HG02759 (cell line): ENCODE data around the gene PHC3.
A peak's percentile ranks its signal among the peaks of the same experiment; 100 is the strongest.
"Not testable (repeated sequence)": the region's sequence is repeated elsewhere in the genome, so short reads cannot be mapped to it uniquely, and the experiment has no call there.

Experiments used
- ATAC-seq: cut with Tn5 transposase; IDR thresholded peaks from one replicate; pipeline ENCODE4 v1.9.1; 2021; ENCODE audit warnings: mild to moderate bottlenecking, moderate library complexity; ENCODE audit not compliant: unreplicated experiment

The PHC3 gene, protein sequence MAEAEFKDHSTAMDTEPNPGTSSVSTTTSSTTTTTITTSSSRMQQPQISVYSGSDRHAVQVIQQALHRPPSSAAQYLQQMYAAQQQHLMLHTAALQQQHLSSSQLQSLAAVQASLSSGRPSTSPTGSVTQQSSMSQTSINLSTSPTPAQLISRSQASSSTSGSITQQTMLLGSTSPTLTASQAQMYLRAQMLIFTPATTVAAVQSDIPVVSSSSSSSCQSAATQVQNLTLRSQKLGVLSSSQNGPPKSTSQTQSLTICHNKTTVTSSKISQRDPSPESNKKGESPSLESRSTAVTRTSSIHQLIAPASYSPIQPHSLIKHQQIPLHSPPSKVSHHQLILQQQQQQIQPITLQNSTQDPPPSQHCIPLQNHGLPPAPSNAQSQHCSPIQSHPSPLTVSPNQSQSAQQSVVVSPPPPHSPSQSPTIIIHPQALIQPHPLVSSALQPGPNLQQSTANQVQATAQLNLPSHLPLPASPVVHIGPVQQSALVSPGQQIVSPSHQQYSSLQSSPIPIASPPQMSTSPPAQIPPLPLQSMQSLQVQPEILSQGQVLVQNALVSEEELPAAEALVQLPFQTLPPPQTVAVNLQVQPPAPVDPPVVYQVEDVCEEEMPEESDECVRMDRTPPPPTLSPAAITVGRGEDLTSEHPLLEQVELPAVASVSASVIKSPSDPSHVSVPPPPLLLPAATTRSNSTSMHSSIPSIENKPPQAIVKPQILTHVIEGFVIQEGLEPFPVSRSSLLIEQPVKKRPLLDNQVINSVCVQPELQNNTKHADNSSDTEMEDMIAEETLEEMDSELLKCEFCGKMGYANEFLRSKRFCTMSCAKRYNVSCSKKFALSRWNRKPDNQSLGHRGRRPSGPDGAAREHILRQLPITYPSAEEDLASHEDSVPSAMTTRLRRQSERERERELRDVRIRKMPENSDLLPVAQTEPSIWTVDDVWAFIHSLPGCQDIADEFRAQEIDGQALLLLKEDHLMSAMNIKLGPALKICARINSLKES

DNA sequence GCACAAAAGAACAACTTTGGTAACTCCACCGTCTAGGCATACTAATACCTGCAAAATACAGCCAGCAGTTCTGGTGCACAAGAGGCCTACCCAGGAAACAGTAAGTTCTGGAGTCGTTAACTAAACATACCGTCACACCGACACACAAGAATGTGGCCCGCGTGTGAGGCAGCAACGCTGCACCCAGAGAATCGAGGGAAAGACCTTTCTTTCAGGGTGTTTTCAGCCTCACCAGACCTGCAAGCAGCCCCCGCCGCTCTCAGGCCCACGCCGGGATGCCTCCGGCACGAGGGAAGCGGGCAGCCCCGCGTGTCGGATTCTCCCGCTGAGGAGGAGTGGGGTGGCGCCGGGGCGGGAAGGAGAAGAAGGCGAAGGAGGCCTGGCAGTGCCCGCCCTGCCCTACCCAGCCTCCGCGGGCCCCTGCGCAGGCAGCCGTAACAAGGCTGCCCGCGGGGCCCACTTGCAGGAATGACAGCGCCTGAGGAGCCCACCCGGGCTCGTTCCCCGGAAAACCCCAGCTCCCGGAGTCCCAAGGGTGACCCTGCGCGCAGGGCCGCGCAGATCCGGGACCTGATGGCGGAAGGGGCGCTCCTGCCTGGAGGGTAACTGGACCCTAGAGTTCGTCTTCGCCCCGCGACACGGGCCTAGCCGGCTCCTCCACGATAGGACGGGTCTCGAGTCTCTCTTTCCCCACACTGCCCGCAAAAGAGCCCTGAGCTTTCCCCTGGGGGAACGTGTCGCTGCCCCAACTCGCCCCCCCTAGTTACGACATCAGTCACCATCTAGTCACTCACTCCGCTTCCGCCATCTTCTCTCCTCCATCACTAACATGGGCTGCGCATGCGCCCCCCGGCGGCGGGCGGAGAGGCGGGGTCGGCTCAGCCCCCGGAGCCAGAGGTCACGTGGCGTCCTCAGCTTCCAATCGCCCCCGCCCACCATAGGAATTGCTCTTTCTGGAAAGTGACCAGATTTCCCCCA lies at the start of gene PHC3:
PHC3 (minus strand) TSS at position 826 of the 978 bp plus-strand sequence; CDS start at position 808, 18 bp downstream.
- peak; percentile 85 for ATAC-seq

DNA sequence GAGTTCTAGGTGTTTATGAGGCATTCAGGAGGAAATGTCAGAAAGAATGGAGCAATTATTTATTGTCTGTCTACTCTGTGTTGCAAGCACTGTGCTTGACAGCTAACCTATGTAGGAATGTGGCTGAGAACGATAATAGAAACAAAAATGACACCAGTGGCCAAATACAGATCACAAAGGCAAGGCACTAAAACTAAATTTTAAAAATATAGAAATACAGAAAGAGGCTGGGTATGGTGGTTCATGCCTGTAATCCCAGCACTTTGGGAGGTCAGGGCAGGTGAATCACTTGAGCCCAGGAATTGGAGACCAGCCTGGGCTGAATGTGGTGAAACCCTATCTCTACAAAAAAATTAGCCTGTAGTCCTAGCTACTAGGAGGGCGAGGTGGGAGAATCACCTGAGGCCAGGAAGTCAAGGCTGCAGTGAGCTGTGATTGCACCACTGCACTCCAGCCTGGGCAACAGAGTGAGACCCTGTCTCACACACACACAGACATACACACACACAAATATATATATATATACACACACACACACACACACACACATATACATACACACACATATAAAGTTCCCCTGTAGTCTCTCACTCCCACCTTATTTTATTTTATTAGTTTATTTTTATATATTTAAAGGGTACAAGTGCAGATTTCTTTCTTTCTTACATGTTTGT lies 46.7 kb upstream of the PHC3 start:
- ATAC-seq, result no peak

DNA sequence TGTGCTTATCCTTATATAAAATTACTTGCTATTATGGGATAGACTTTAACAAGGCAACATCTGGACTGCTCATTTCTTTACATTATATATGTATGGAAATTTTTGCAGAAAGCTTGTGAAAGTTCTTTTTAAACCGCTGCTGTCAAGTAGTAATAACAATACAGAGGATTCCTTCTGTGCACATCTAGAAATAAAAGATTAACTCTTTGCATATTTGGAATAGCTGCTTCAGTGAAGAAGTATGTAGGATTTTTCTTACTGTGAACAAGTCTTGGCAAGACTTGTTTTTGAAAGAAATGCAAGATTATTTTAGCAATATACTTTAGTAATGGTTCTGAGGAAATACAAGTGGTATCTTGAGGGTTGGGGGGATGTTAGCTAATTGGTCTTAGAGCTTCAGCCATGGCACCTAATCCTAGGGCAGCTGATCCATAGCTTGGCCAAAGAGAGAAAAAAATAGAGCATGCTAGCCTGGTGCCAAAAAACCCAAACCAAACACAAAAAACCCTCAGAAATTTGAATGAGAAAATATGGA lies 45.0 kb upstream of the PHC3 start:
- ATAC-seq, result no peak

DNA sequence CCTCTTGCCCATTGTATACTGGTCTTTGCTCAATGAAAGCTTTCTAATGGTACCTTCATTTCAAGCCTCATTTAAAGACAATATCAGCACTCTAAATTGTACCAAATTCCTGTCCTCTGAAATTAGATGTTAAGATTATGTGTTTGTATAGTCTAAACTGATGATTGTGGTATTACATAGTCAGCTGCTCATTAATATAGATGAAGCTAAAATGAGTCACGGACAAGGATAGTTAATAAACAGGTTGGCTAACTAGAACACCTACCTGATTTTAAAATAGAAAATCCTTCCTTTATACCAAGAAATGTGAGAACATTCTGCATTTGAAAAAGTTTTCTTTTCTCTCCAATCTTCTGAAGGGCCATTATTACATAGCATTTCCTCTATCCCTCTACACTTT lies 43.6 kb upstream of the PHC3 start:
- ATAC-seq, result no peak

DNA sequence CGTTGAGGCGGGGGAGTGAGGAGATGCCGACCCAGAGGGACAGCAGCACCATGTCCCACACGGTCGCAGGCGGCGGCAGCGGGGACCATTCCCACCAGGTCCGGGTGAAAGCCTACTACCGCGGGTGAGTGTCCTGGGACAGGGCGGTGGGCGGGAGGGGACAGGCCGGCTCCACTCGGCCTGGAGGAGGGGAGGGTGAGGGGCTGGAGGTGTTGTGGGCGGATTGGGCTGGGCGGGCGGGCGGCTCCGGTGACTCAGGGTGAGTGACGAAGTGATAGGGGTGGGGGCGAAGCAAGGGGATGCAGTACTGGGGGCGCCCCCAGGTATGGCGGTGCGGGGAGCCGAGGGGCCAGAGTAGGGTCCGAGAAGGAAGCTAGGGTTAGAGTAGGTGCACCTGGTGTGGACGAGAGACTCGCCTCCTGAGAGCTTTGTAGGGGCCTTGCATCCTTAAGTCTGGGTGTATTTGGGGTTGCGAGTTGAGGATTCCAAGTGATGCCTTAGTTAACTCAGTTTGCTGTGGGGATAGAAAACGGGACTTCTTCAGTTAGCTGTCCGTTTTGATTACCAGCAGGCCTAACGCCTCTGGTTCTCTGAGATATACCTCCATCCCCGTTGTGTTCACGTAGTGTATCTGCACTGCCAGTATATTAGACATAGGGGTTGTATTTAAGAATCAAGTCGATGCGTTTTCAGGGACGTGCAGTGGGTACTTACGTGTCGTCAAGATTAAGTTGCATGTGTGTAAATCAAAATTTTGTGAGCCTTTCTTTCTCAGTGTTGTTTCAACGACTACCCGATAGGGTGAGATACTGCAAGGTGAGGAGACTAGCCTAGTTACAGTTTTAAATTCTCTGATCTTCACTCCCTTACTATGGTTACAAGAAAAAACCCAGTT lies 41.4 kb upstream of the PHC3 start:
- peak; percentile 44 for ATAC-seq

DNA sequence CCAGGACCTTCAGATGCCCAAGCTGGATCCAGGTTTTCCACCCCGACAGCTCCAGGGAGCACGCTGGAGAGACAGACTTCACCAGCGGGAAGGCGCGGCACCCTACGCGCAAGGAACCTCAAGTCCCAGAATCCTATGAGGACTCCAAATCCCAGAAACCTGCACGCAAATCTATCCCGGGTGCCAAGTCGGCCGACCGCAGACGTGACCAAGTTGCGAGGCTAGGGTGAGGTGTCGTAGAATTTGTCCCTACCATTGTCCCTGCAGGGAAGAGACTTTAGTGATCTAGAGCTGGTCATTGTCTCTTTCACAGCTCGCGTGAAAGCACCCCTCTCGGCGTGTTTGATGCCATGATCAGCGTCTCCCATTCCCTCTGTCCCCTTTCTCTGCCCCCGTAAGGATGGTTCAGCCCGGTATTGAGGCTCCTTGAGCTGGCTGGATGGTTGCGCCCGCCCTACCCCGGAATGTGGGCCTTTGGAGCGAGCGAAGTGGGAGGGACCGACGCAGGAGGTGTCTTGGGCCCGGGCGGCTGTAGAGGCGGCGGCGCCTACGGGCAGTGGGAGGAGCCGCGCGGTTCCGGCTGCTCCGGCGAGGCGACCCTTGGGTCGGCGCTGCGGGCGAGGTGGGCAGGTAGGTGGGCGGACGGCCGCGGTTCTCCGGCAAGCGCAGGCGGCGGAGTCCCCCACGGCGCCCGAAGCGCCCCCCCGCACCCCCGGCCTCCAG lies 40.6 kb upstream of the PHC3 start, which contains the start of gene PRKCI:
PRKCI (plus strand) TSS at position 501 of the 723 bp plus-strand sequence. CDS start 246 bp downstream, outside the sequence.
- peak; percentile 95 for ATAC-seq

DNA sequence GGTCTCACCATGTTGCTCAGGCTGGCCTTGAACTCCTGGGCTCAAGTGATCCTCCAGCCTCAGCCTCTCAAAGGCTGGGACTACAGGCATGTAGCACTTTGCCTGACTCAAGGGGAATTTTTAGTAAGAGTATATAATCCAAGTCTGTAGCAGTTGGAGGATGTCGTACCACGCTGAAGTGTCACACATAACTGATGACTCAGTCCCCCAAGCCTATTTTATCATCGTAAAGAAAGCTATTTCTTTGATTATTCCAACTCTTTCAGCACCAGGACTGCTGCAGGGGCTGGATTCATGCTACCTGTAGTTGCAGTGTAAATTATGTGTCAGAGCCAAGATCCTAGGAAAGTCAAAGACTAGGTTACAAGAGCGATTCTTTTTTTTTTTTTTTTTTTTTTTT lies 39.3 kb upstream of the PHC3 start:
- ATAC-seq, result no peak

DNA sequence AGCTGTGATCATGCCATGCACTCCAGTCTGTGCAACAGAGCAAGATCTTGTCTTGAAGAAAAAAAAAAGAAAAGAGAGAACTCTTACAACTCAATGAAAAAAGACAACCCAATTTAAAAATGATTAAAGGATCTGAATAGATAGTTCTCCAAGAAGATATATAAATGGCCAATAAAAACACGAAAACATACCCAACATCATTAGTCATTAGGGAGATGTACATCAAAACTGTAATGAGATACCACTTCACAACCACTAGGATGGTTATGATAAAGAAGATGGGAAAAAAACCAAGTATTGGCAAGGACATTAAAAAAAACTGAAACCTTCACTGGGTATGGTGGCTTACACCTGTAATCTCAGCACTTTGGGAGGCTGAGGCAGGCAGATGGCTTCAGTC lies 38.3 kb upstream of the PHC3 start:
- ATAC-seq, result no peak

DNA sequence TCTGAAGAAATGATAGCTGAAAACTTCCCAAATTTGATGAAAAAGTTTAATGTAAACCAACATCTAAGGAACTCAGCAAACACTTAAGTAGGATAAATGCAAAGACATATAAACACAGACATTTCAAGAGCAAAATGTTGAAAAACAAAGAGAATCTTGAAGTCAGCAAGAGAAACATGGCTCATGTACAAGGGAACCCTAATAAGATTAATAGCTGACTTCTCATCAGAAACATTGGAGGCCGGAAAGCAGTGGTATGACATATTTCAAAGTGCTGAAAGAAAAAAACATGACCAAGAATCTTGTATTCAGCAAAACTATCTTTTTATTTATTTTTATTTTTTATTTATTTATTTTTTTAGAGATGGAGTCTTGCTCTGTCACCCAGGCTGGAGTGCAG lies 30.1 kb upstream of the PHC3 start:
- ATAC-seq, result no peak

DNA sequence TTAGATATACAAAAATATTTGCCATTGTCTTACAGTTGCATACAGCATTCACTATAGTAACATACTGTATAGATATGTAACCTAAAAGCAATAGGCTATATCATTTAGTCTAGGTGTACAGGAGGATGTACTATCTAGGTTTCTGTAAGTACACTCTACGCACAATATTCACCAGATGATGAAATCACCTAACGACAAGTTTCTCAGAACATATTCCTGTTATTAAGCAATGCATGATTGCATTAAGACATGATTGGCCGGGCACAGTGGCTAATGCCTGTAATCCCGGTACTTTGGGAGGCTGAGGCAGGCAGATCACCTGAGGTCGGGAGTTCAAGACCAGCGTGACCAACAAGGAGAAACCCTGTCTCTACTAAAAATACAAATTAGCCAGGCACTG lies 26.2 kb upstream of the PHC3 start:
- no peak for ATAC-seq

DNA sequence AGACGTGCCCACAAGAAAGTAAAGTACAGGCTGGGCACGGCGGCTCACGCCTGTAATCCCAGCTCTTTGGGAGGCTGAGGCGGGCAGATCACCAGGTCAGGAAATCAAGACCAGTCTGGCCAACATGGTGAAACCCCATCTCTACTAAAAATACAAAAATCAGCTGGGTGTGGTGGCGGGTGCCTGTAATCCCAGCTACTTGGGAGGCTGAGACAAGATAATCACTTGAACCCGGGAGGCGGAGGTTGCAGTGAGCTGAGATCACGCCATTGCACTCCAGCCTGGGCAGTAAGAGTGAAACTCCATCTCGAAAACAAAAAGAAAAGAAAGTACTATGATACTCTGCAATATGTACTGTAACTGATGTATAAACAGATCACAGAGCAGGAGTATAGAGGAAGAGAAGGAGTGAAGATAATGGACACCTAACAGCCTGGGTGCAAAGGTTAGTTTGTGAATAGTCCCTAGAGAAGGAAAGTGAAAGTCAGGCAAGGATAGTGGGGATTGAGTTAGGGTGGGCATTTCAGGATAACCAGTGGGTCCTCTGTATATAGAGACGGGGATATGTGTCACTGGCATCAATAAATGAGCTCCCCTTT lies 24.7 kb upstream of the PHC3 start:
- ATAC-seq, result not testable (repeated sequence)

DNA sequence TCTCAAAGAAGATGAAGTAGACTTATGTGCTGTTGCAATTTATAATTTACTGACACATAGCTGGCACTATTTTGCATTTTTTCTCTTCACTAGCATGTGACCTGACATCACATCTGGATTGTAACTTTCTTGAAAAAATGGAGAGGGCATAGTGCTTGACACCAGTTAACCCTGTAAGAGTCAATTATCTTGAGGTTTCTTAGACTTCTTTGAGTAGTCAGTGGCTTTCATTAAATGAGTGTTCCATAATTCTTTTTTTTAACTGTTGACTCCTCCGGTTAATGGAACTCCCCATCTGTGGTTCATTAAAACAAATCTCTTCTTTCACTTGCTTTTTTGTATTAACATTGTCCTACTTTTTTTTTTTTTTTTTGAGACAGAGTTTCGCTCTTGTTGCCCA lies 23.8 kb upstream of the PHC3 start:
- no peak for ATAC-seq

DNA sequence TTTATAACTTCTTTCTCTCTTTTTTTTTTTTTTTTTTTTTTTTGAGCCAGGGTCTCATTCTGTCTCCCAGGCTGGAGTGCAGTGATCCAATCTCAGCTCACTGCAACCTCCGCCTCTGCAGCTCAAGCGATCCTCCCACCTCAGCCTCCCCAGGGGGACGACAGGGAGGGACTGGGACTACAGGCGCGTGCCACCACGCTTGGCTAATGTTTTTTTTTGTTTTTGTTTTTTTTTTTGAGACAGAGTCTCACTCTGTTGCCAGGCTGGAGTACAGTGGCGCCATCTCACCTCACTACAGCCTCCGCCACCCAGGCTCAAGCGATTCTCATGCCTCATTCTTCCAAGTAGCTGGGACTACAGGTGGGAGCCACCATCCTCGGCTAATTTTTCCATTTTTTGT lies 23.0 kb upstream of the PHC3 start:
- no peak for ATAC-seq

DNA sequence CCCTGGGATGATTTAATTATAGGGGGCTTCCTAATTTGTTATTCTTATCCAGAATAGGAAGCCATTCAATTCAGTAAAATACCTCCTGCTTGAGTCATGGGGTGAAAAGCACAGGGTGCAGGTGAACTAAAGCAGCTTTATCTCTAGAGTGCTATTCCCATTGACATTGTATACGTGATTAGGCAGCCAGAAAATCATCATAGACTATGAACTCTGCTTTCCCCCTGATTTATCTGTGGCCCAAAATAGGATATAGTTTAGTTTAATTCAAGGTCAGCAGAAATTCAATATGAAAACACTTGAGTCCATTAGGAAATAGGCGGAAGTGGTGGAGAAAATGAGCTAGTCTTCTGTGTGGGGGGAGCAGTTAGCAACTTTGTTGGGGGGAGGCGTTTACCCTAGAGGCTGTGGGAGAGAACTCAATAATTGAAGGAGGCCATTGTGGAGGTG lies 22.5 kb upstream of the PHC3 start:
- no peak for ATAC-seq

DNA sequence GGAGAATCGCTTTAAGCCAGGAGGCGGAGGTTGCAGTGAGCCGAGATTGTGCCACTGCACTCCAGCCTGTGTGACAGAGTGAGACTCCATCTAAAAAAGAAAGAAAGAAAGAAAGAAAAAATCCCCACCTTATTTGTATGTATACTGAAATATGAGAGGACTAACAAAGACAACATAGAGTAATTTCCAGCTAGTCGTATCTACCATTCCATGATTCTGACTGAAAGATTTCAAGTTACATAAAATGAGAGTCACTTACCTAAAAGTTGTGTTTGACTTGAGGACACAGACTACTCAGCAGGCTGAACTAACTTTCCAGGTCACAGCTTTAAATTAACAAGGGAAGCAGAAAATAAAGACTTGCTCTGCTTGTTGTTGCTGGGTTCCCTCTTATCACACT lies 21.9 kb upstream of the PHC3 start:
- no peak for ATAC-seq

DNA sequence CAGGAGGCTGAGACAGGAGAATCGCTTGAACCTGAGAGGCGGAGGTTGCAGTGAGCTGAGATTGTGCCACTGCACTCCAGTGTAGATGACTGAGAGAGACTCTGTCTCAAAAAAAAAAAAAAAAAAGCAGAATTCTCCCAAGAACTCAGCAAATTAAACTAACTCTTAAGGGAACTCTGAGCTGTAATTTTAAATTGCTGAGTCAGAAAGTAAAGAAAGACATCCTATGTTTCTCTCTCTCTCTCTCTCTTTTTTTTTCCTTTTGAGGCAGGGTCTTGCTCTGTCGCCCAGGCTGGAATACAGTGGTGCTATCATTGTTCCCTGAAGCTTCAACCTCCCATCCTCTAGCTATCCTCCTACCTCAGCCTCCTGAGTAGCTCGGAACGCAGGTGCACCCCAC lies 20.0 kb upstream of the PHC3 start:
- no peak for ATAC-seq

DNA sequence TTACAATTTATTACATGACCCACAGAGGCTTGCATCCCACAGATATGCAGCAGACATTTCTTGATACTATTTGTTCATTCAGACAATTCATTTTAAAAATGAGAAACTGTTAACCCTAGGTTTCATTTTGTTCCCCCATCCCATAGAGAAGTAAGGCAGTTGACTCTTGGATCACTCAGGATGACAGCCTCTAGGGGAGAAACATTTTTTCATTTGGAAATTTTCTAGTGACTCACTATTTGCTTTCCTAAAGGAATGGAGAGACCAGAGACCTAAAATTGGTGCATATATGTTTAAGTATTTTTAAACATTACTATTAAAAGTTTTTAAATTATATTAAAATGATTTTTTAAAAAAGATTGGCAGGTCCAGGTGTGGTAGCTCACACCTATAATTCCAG lies 19.5 kb upstream of the PHC3 start:
- ATAC-seq, result no peak

DNA sequence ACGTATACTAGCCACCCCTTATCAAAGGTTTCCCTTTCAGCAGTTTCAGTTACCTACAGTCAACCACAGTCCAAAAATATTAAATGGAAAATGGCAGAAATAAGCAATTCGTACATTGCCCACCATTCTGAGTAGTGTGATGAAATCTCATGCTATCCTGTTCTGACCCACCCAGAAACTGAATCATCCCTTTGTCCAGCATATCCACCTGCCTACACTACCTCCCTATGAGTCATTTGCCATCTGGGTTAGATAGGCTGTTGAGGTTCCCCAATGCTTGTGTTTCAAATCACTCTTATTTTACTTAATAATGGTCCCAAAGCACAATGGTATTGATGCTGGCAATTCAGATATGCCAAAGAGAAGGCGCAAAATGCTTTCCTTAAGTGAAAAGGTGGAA lies 15.3 kb upstream of the PHC3 start:
- no peak for ATAC-seq
